GOT3 (cell line): ENCODE results near the gene SRMS.
"Not testable (repeated sequence)": the region's sequence is repeated elsewhere in the genome, so short reads cannot be mapped to it uniquely, and the experiment has no call there.

Source experiments
- DNase-seq: peaks from one replicate; lab custom pipeline; 2025; ENCODE audit warnings: mixed read lengths; lab: John Stamatoyannopoulos, UW

SRMS gene

GRCh38 chr20:63522091-63522868, 25.3 kb downstream of the SRMS start:
- DNase-seq = no peak

DNA sequence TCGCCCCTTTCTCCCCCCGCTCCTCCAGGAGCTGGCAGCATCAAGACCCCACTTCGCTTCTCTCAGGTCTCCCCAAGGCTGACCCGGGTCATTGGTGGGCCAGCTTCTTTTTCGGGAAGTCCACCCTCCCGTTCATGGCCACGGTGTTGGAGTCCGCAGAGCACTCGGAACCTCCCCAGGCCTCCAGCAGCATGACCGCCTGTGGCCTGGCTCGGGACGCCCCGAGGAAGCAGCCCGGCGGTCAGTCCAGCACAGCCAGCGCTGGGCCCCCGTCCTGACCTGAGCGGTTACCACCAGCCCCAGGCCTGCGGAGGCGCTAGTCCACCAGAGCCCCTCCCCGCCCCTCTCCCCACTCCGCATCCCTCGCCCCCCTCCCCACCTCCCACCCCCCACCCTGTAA, 25.9 kb downstream of the SRMS start:
- DNase-seq = no peak

GRCh38 chr20:63520934-63521601, 26.5 kb downstream of the SRMS start:
- DNase-seq = peak; percentile 34

GRCh38 chr20:63520504-63520933, 27.0 kb downstream of the SRMS start, which contains the start of gene PPDPF:
Gene PPDPF (plus strand): TSS chr20:63520765. CDS start chr20:63521309, 544 bp downstream.
- DNase-seq = peak; percentile 58

DNA sequence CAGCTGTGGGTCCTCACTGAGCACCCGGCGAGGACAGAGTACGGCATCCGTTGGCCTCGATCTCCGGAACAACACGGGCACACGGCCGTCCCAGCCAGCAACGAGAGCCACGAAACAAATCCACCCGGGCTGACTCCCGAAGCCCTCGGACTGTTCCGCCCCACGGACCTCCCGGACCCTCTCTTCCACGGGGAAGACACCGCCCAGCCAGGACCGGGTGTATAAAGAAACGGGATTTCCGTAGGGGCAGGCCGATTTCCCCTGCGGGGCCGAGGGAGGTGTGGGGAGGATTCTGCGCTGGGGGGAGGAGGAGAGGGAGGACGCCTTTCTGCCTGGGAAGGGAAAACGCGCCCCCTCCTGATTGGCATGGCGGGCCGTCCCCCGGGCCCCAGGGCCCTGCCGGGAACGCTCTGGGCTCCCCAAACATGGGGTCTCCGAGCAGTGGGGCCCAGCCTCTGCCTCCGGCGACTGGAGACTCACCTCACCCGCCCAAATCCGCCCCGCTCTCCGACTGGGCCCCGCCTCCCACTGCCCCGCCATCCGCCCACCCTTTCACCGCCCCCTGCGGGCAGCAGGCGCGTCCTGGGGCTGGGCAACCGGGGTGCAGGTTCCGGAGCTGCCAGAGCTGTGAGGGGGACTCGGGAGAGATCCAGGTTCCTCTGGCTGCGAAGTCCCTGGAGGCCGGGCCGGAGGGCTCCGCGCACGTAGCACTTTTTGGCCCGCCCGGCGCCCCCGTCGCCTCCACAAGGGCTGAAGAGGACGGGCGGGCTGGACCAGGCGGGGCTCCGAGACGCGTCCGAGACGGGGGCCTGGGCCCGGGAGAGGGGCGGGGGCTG, 27.7 kb downstream of the SRMS start:
- no peak for DNase-seq

- DNase-seq = no peak
Measured at GRCh38 chr20:63518946-63519667, 28.4 kb downstream of the SRMS start.

DNA sequence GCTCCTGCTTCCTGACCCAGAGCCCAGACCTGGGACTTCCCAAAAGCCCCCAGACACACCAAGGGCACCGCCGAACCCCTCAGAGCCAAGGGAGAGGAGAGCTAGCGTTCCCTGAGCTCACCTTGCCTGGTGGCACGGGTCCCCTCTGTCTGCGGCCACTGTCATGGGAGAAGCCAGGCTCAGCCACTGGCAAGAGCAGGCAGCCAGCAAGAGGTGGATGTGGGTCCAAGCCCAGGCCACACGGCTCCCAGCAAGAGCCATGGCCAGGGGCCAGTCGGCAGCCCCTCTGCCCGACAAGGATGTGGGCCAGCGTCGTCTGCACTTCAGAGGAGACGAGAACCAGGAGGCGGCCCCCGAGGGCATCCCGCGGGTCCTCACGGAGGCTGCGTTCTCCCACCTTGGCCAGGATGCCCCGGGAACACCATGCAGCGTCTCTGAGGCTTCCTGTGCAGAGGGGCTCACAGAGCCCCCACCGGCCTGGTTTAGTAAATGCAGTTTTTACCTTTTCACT, 29.1 kb downstream of the SRMS start:
- no peak for DNase-seq

GRCh38 chr20:63517376-63518309, 29.9 kb downstream of the SRMS start:
- DNase-seq = no peak

DNA sequence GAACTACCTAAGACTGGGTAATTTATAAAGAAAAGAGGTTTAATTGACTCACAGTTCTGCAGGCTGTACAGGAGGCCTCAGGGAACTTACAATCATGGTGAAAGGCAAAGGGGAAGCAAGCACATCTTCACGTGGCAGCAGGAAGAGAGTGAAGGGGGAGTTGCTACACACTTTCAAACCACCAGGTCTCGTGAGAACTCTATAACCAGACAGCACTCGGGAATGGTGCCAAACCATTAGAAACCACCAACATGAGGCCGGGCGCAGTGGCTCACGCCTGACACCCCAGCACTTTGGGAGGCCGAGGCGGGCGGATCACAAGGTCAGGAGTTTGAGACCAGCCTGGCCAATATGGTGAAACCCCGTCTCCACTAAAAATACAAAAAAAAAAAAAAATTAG, 33.0 kb downstream of the SRMS start:
- not testable (repeated sequence) for DNase-seq

GRCh38 chr20:63513207-63513606, 34.3 kb downstream of the SRMS start:
- no peak for DNase-seq

DNA sequence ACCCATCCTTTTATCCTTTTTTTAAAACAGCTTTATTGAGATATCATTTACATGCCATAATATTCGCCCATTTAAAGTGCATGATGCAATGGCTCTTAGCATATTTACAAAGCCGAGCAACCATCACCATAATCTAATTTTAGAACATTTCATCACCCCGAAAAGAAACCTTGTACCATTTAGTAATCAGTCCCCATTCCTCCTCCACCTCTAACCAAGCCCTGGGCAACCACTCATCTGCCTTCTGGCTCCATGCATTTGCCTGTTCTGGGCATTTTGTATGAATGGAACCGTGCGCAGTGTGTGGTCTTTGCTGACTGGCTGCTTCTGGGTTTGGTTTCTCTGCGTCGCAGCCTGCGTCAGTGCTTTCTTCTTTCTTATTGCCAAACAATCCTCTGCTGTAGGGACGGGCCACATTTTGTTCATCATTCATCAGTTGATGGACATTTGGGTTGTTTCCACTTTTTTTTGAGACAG, 38.4 kb downstream of the SRMS start:
- no peak for DNase-seq

DNA sequence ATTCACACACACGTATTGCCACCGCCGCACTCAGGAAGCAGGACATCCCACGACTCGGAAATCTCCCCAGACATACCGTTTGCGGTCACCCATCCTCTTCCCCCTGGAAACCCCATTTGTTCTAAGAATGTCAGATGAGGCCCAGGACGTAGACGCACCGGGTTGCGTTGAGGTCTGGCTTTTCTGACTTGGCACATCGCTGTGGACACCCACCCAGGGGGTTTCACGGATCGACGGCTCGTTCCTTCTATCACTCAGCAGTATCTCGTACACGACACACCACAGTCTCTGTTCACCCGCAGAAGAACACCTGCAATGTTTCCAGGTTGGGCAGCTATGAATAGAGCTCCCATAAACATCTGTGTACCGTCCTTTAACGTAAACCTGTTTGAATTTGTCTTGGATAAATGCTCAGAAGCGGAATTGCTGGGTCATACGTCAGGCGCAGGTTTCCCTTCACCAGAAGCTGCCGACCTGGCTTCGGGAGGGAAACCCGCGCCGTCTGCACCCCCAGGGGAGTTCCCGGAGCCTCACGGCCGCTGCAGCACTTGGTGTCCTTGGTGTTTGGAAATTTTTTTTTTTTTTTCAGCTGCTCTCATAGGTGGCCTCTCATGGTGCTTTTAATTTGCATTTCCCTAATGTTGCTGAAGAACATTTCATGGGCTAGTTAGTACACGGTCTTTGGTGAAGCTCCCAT, 39.3 kb downstream of the SRMS start:
- DNase-seq = no peak

- no peak for DNase-seq
Measured at GRCh38 chr20:63507083-63507743, 40.3 kb downstream of the SRMS start.

DNA sequence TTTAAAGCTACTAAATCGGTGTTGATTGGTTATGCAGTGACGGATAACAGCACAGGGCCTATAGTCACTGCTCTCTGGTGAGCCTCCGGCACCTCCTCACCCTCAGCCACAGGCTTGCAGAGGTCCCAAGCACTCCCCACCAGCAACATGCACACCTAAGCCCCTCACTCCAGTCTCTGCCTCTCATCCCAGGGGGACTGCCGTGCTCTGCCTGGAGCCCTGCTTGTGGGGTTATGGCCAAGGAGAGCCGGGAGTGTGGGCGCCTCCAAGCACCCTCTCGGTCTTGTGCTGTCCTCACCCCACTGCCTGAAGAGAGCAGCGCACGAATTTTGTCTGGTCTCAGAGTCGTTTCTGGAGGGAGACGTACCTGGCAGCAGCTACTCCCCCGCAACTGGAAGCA, 41.8 kb downstream of the SRMS start:
- DNase-seq = no peak

GRCh38 chr20:63505281-63505680, 42.3 kb downstream of the SRMS start:
- no peak for DNase-seq

- DNase-seq = no peak
Measured at GRCh38 chr20:63504642-63505041, 42.9 kb downstream of the SRMS start.

DNA sequence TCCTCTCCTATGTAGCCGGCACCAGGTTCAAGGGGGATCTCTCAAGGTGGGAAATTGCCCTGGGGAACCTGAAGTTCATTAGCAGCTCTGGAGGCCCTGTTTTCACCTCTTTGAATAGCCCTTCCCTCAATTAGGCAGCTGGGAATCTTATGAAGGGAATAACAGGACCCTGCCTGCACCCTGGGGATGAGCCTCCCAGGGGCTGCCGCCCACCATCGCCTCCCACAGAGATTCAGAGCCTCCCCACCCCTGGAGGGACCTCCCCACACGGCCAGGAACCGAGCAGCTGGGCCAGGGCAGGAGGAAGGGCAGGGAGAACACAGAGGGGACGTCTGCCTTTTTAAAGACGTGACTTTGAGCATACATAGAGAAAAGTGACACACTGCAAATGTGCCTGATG, 44.0 kb downstream of the SRMS start:
- DNase-seq = no peak

DNA sequence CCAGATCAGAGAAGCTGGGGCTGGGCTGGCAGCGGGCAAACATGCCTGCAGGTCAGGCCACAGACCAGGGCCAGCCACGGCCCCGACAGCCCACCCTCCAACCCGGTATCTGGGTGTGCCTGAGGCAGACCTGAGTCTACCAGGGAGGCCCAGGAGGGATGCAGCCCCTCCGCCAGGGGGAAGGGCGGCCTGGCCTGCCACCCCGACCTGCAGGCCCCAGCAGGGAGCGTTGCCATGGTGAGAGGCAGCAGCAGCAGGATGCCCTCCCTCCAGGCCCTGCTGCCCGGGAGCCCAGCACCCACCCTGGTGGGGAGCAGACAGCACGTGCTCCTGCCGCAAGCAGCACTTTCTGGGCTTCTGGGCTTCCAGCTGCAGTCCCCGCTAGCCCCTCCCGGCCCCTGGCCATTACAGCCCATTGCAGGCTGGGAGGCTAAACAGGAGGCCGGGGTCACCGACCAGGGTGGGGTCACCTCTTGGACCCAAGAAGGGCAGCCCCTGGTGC, 44.8 kb downstream of the SRMS start:
- no peak for DNase-seq
